GM12878 (cell line): ENCODE data around the gene PSMA8.

Experiments used
- ATF7 ChIP-seq: fragments of 450-650 bp; IDR thresholded peaks from 2 replicates; pipeline ENCODE4 v1.6.1; 2016; ENCODE audit warnings: low read depth, mild to moderate bottlenecking
- CTCF ChIP-seq, 3 experiments: IDR thresholded peaks in 2 of 3; conservative IDR thresholded peaks in 1 of 3; 2 replicates each; pipeline ENCODE4 v1.5.1; 2011; ENCODE audit warnings: low read depth in 3 of 3, low read length in 3 of 3, mild to moderate bottlenecking in 3 of 3, control low read depth in 2 of 3, moderate library complexity in 2 of 3, inconsistent platforms in 1 of 3, mixed read lengths in 1 of 3; ENCODE audit not compliant: control insufficient read depth in 2 of 3, insufficient read depth in 1 of 3; ENCODE audit errors: extremely low read depth in 1 of 3
- EZH2 ChIP-seq: IDR thresholded peaks from 2 replicates; pipeline ENCODE4 v1.6.1; 2012; ENCODE audit warnings: low read depth, mild to moderate bottlenecking, control low read depth, inconsistent platforms, low read length, borderline replicate concordance; ENCODE audit not compliant: control insufficient read depth
- IRF3 ChIP-seq: fragments of 450-650 bp; IDR thresholded peaks from 2 replicates; pipeline ENCODE4 v1.6.1; 2014; ENCODE audit warnings: mild to moderate bottlenecking
- MYB ChIP-seq: fragments of 150-350 bp; IDR thresholded peaks from 2 replicates; pipeline ENCODE4 v1.6.1; 2014; ENCODE audit warnings: mild to moderate bottlenecking, low read depth, low read length, borderline replicate concordance
- NRF1 ChIP-seq: conservative IDR thresholded peaks from 2 replicates; pipeline ENCODE4 v1.6.1; 2011; ENCODE audit warnings: mild to moderate bottlenecking, low read depth, low read length, improper control_type of control experiment
- POLR2AphosphoS5 ChIP-seq: IDR thresholded peaks from 2 replicates; pipeline ENCODE4 v1.6.1; 2011; ENCODE audit warnings: mild to moderate bottlenecking, low read length, inconsistent platforms
- SIN3A ChIP-seq: IDR thresholded peaks from 2 replicates; pipeline ENCODE4 v1.6.1; 2012; ENCODE audit warnings: low read depth, low read length, improper control_type of control experiment
- ZBTB40 ChIP-seq: fragments of 450-650 bp; IDR thresholded peaks from 2 replicates; pipeline ENCODE4 v1.6.1; 2016; ENCODE audit warnings: mild to moderate bottlenecking, moderate library complexity, borderline replicate concordance

- TF ChIP-seq MYB = no peak
- no peak for TF ChIP-seq EZH2
- TF ChIP-seq POLR2AphosphoS5 = peak; percentile 85
- TF ChIP-seq SIN3A = peak; percentile 95
- TF ChIP-seq CTCF (IDR thresholded peaks at IDR 0.05 in 2 of 3, conservative IDR thresholded peaks at IDR 0.05 in 1 of 3; ENCODE audit: control insufficient read depth in 2 of 3, extremely low read depth in 1 of 3, insufficient read depth in 1 of 3, low read depth in 3 of 3, low read length in 3 of 3) = no peak
- TF ChIP-seq NRF1 = peak; percentile 75
- no peak for TF ChIP-seq IRF3
- TF ChIP-seq ATF7 = peak; percentile 82
- no peak for TF ChIP-seq ZBTB40
Measured at GRCh38 chr18:26226229-26227050, 92.8 kb downstream of the PSMA8 start, which contains the start of gene TAF4B.
